Sciatic nerve (tissue), 2 donors: ENCODE results near the gene ARID1B. TPM values are rescaled to one million over a fixed set of nuclear protein-coding genes. Genes with fewer than 3 reads are reported as not detected.

ENCODE experiments used
- ATAC-seq: fragments of 200-7000 bp; cut with Tn5 transposase; one replicate; pipeline ENCODE4 v1.9.1; 2020; ENCODE audit warnings: mild to moderate bottlenecking, moderate library complexity
- DNase-seq: peaks from one replicate; pipeline ENCODE4 v3.0.0-alpha.2; 2020; ENCODE audit warnings: low spot score
- intact Hi-C: fragments of 100-400 bp; cut with DNase I; formaldehyde crosslinking; loops from one replicate; pipeline ENCODE4 v1.14.2; 2022
- total RNA-seq: library from RNA; stranded (reverse); fragmentation: NEBNext Ultra II Directional; extraction: Animal tissue kit (Norgen Biotek cat#: 25700); gene quantifications from one replicate; pipeline ENCODE4 v1.2.1, GENCODE V29; 2021
- donor health status: DM: no; HTN: no; CAD: no.
- donor health status: DM: no; HTN: no; CAD: no.

Gene ARID1B
- total RNA-seq, 1 donor from 2014 or later: 142 TPM

DNA sequence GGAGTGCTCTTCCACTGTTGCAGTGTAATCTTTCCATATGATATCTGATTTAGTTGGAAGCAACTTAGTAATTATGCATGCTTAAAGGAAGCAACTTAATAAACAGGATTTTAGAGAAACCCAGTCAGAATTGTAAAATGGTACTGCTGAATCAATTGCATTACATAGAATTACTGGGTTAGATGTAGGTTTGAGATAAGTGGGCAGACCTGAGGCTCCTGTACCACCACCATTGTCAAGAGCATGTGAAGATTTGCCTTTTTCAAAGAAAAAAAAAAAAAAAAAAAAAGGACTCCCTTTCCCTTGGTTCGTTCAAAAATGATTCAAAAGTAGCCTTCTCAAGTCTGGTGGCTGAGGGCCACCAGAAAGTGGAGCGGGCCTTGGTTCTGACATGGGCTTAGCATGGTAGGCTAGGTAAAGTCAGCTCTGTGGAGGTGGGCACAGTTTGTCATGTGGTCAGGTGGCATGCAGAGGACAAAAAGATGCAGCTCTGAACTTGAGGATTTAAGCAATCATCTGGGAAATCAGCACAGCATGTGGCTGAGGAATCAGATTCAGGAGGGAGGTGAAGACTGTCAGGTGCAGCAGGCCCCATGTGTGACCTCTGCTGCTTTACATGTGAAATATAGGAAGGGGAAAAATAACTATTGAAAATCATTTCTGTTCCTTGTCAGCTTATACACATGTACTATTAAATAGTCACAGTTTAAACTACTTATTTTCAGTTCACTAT lies 32.4 kb downstream of the ARID1B start:
- DNase-seq (no peak), ATAC-seq (no peak)
- intact Hi-C loops: no loop called here

DNA sequence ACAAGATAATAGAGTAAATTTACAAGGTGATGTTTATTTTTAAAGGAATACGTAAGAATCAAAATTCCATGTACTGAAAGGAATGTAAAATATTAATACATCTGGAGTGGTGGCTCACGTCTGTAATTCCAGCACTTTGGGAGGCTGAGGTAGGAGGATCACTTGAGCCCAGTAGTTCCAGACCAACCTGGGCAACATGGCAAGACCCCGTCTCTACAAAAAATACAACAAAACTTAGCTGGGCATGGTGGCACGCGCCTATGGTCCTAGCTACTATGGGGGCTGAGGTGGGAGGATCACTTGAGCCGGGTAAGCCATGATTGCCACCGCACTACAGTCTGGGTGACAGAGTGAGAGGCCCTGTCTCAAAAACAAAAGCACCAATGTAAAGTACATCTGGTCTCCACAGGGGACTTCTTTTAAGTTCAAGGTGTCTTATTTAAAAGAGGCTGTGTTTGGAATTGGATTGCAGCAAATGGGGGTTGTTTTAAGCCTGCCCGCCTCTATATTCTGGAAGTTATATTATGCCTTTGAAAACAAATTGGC lies 36.9 kb downstream of the ARID1B start:
- DNase-seq (no peak), ATAC-seq (no peak)
- intact Hi-C loops: no loop called here

DNA sequence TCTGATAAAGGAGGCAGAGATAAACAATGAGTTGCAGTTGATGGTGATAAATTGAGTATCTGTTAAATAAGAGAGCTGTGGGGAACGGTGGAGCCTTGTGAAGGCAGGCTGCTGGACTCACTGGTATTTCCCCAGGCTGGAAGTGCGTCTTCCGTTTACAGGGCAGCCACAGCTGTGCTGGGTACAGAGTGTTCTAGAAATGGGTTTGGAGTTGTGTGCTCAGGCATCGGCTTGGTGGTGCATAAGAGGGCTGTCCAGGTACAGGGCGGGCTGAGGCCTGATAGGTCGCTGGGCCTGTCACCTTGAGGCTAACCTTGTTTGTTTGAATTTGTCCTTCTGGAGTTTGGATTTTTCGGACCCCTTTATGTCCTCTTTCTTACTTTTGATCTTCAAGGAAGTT lies 39.3 kb downstream of the ARID1B start:
- intact Hi-C loops: no loop called here
- ATAC-seq (peak; percentile 86), DNase-seq (no peak)

DNA sequence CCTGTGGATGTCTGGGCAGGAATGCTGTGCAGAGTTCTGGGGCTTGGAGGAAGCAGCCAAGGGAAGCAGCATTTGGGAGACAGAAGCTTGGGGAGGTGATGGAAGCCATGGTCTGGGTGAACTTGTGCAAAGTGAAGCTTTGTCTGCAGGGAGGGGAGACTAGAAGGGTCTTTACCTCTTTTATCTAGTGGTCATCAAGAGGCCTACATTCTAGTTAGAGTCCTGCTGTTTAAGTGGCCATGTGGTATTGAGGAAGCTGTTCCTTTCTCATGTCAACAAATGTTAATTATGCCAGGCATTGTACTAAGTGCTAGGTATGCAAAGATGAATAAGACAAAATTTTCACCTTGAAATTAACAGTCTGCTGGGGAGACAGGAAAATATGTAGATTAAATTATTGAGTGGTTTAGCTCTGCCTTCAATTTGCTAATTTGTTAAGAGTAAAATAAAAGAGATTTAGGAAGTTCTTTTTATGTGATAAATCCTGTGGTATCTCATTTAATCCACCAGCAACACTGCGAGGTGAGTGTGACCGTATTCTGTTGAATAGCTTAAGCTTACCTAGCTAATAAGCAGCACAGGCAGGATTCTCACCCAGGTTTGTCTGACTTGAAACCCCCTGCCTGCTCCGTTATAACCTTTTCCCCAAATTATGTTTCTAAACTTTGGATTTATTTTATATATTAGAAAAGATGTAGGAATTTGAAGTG lies 43.1 kb downstream of the ARID1B start:
- intact Hi-C loops: no loop called here
- ATAC-seq: no peak
- no peak for DNase-seq

DNA sequence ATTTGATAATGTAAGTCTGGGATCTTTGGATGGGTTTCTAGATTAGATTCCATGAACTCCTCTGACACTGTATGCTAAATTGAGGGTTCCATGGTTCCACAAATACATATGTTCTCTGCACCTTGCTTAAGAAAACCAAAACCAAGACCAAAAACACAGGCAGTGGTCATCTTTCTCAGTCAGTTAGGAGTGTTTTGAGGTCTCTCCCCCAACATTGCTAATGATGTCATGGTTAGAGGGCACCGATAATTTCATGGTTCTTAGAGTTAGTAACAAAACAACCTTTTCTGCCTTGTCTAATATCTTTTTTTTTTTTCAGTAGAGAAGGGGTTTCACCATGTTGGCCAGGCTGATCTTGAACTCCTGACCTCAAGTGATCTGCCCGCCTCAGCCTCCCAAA lies 44.5 kb downstream of the ARID1B start:
- ATAC-seq: no peak

DNA sequence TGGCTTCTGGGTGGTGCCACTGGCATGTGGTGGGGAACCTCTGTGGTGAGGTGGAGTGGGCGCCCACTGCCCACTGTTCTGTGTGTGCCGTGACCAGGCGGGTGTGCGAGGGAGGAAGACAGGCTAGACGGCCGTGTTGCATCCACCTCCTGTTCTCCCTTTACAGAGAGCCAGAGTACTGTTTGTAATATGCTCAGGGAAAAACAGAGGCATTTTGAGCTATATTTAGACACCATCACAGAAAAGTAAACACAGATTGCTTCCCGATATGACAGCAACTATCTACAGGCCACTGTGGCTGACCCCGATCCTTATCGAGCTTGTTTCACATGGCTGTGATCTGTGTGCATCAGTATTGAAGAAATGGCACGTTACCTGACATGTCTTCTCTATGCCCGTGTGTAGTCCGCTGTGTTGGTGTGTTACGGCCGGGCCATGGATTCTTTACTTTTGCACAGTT lies 45.6 kb downstream of the ARID1B start:
- intact Hi-C loops: no loop called here
- peak; percentile 45 for ATAC-seq
- DNase-seq: no peak

More for the DNA sequence above, 44.5 kb downstream of the ARID1B start:
- intact Hi-C loops: no loop called here
- DNase-seq: no peak

DNA sequence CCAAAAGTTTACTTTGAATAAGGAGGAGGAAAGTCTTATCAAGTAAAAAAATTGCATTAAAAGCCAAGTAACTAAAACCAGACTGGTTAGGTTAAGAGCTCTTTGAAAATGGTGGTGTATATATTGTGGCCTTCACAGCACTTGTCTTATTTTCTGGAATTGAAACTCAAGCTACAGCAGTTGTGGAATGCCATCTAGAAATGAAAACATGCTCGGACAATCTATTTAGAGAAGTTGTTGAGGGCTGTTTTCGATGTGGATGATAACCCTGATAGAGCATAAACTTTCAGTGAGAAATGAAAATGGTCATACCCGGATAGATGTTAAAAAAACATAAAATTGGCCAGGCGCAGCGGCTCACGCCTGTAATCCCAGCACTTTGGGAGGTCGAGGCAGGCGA lies 47.0 kb downstream of the ARID1B start:
- ATAC-seq: no peak
- intact Hi-C loops: no loop called here

DNA sequence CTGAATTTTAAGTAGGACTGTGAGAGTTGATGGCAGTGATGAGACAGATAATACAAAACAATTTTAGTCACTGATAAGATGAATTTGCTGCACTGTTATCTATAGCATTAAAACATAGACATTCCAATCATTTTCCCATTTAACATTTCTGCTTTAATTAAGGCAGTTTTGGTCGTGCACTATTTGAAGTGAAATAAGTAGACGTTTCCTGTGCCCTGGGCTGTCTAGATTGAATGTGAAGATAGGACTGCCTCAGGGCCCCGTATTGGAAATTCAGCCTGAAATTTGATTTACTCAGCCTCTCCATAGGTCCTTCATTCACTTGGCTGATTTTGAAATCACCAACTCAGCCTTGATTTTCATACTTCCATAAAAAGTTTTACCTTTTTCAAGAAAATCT lies 48.3 kb downstream of the ARID1B start:
- ATAC-seq (no peak), DNase-seq (no peak)
- intact Hi-C loops: no loop called here

More for the DNA sequence above, 47.0 kb downstream of the ARID1B start:
- no peak for DNase-seq

DNA sequence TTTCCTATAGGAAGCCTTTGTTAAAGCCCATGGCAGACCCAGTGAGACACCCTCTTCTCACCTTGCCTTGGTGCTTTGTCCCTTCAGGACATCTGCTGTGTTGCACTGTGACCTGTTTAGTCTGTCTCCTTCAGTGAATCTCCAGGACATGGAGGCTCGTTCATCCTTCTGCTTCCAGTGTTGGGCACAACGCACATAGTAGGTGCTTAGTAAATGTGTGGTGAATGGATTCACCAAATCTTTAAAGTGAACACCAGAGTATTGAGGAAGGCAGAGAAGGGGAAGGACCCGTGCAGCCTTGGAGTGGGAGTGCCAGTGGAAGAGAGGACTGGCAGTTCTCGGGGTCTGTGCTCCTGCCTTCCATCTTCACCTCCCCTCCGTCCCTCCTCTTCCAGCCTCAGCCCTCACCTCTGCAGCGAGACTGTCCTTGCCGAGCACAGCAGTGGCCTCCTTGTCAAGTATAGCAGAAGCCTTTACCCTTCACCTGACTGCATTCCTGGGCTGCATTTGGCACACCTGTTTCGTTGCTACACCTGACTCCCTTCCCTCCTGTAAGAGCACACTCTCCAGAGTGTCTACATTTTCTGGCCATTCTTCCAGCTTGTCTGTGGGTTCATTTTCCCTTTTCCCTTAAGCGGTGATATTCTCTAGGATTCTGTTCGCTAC lies 49.2 kb downstream of the ARID1B start:
- DNase-seq: no peak
- intact Hi-C loops: no loop called here
- no peak for ATAC-seq

DNA sequence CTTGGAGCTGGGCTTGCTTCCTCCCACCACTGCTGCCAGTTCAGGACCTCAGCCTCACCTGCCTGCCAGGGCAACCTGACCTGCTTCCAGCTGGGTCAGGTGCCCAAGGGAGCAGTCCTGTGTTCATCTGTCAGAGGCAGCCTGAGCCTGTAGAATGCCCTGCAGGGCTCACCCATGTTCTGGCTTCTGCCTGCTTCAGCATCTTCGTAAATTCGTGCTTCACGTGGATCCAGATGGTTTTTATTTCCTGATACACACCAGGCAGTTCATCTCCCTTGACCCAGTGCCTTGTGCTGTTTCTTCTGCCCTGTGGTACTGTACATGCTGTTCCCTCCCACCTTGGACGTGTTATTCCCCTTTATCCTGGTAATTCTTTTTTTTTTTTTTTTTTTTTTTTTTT lies 50.2 kb downstream of the ARID1B start:
- ATAC-seq: peak; percentile 83
- intact Hi-C loops: no loop called here
- no peak for DNase-seq

DNA sequence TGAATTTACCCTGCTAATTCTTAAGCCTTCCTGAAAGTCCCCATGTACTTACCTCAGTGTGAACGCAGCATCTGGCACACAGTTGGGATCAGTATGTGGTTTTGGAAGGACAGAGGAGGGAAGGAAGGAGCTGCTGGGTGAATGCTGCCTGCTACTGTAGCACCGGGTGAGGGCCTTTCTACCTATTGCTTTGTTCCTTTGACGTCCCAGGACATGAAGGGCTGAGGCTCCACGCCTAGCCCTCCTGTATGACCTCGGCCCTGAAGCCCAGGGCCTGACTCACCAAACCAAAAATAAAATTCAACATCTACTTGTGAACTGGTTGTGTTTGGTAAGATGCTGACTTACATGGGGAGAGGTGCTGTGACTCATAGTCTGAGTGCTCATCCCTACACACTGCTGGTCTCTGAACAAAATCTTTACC lies 51.1 kb downstream of the ARID1B start:
- DNase-seq (no peak), ATAC-seq (peak; percentile 75)
- intact Hi-C loops: no loop called here

DNA sequence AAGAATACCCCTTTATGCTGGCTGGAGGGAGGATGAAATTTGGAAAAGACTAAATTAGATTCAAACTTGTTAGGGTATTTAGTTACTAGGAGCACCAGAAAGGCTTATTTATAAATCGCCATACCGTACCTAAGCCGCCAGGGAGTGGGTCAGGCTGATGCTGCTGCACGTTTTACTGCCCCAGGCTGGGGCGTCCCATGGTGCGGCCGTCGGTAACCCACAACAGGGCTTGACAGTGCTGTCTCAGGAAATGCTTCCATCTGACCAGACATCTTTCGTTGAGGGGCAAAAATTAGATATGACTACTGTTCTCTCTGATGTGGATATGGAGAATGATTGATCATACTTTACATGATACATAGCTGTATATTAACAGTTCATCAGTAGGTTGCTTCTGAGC lies 52.9 kb downstream of the ARID1B start:
- DNase-seq: no peak
- intact Hi-C loops: no loop called here
- no peak for ATAC-seq

DNA sequence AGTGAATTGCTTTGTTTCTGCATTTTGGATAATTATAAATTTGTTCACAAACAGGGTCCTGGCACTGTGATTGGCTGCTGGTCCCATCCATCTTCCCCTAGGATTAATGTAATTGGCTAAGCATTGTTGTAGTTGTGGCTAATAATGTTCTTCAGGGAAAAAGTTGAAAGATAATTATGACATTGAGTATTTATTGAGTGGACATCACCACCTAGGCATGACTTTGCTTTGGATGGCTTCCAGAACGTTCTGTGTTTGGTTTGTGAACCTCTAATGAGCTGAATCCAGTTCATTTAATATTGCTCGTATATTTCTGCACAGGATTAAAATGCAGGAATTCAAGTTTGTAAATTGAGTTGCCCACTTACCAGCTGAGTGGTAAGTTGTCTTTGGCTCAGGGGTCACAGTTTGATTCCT lies 55.1 kb downstream of the ARID1B start:
- intact Hi-C loops: no loop called here
- ATAC-seq: peak; percentile 44
- DNase-seq: no peak

DNA sequence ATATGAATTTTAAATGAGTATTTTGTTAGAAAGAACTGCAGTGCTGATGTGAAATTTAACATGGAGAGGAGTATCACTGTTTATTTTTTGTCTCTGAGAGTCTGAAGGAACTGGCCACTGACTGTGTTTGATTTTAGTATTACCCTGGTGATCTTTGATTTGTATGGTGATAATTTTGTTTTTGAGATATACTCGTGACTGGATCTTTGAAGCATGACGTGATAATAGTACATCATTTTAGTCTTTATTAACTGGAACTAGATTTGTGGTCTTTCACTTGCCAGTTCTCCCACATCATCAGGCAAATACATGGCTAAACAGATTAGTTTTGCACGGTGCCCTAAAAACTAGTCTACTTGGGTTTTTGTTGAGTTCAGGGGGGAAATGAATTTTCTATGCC lies 55.5 kb downstream of the ARID1B start:
- DNase-seq: no peak
- peak; percentile 38 for ATAC-seq
- intact Hi-C loops: no loop called here

DNA sequence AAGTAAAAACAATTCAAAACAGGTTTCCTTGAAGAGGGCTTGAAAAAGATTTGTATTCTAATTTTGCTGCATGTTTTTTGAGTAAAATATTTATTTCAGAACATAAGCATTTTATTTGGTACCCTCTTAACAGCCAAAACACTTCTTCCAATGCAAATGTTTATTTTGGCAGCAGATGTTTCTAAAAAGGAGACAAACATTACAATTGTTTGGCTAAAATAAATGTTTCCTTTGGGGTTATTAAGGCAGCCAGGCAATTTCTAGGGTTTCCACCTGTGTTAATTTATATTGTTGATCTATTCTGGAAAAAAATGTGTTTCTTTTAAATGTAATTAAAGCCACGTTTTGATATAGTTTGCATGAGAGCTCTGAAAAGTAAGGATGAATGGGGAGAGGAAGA lies 56.6 kb downstream of the ARID1B start:
- DNase-seq (no peak), ATAC-seq (no peak)
- intact Hi-C loops: no loop called here

DNA sequence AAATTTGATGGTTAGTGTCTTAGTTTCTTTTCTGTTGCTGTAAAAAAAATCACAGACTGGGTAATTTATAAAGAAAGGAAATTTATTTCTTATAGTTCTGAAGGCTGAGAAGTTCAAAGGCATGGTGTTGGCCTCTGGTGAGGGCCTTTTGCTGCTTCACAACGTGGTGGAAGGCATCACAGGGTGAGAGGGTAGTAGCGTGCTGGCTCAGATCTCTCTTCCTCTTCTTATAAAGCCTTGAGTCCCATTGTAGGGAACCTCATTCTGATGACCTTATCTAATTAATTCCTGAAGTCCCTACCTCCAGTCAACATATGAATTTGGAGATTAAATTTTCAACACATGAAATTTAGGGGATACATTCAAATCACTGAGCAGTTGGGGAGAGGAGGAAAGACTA lies 62.0 kb downstream of the ARID1B start:
- DNase-seq (no peak), ATAC-seq (no peak)
- intact Hi-C loops: no loop called here

DNA sequence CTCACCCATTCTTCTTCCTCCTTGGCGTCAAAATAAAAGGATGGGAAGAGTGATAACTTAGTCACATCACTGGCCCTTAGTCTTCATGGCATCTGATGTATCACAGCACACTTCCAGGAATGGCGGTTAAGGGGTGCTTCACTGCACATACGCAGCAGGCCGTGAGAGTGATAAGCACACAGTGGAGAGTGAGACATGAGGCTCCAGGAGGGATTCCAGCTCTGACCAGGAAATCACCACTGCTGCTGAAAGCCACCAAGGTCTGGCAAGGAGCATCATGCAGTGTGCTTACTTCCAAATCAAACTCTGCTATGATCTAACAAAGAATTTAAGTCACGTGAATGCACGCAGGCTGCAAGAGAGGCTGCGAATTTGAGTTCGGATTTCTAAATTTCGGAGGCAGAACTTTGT lies 62.4 kb downstream of the ARID1B start:
- ATAC-seq: peak; percentile 86
- DNase-seq: no peak
- intact Hi-C loops: no loop called here

DNA sequence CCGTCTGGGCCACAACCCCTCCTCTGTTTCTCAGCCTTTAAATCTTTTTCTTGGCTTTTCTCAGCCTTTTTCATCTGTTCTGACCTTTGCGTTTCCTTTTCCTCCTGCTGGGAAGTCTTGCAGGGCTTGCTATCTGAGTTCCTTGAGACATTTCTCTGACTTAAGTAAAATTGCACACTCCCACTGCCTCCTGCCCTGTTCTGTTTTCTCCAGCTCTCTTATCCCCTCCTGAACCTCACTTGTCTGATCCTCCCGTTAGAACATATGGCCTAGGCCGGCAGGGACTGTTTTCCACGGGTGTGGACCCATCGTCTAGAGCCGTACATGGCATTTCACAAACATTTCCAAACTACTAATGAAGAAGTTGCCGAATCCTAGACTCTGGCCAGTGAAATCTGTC lies 63.0 kb downstream of the ARID1B start:
- no peak for DNase-seq
- intact Hi-C loops: no loop called here
- ATAC-seq: peak; percentile 36

DNA sequence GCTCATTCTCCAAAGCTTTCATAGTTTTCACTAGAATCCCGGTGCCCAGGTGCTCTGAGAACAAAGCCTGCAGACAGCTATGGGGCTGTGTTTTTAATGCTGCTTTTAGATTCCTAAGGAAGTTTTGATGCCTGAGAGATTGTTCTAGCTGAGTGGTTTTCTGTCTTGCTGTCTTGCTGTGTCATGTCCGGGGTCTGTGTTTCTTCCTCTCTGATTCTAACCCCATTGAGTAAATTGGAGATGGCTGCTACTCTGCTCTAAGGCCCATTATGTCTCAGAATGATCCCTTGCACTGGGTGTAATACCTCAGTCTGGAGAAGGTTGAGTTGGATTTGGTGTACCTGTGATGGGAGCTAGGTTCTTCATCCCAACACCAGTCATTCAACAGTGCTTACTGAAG lies 63.4 kb downstream of the ARID1B start:
- intact Hi-C loops: no loop called here
- no peak for ATAC-seq

DNA sequence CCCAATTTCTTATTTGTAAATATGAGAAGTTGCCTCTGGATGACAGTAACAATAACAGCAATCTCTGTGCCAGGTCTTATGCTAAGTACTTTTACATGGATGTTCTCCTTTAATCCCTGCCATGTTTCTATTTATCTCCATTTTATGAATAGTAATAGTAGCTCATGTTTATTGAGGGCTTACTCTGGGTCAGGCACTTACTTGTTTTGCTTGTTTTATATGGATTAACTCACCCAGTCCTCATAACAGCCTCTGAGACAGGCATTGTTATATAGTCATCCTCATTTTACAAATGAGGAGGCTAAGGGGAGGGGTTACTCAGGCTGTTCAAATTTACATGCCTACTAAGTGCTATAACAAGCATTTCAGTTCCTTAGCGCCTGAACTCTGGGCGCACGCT lies 64.3 kb downstream of the ARID1B start:
- no peak for ATAC-seq
- intact Hi-C loops: no loop called here
- DNase-seq: no peak

More for the DNA sequence above, 63.4 kb downstream of the ARID1B start:
- no peak for DNase-seq
